PFSK-1 (cell line): ENCODE data around the gene MICAL1.

ENCODE experiments used
- FOXP2 ChIP-seq: optimal IDR thresholded peaks from 2 replicates; pipeline ENCODE3; 2011; ENCODE audit warnings: borderline replicate concordance, control low read depth, inconsistent platforms; ENCODE audit not compliant: insufficient read depth; ENCODE audit errors: extremely low read length, extremely low read depth
- POLR2AphosphoS5 ChIP-seq: IDR thresholded peaks from 2 replicates; pipeline ENCODE4 v1.6.1; 2012; ENCODE audit warnings: low read depth, mild to moderate bottlenecking, control low read depth, low read length, moderate library complexity
- REST ChIP-seq, 2 experiments: IDR thresholded peaks; 2 replicates each; pipeline versions ENCODE4 v1.6.1 to v1.8.0; 2011 to 2012; ENCODE audit warnings: low read depth in 2 of 2, low read length in 2 of 2, control low read depth in 1 of 2, inconsistent platforms in 1 of 2, mild to moderate bottlenecking in 1 of 2, moderate library complexity in 1 of 2; ENCODE audit not compliant: insufficient read depth in 1 of 2
- SIN3A ChIP-seq: IDR thresholded peaks from 2 replicates; pipeline ENCODE4 v1.6.1; 2012; ENCODE audit warnings: mild to moderate bottlenecking, low read length, moderate library complexity, borderline replicate concordance; ENCODE audit not compliant: insufficient read depth
- TAF1 ChIP-seq: IDR thresholded peaks from 2 replicates; pipeline ENCODE4 v1.6.1; 2012; ENCODE audit warnings: low read length, control low read depth, borderline replicate concordance; ENCODE audit not compliant: insufficient read depth

- TF ChIP-seq SIN3A (no peak), POLR2AphosphoS5 (no peak), TAF1 (no peak), REST (IDR thresholded peaks at IDR 0.05; ENCODE audit: insufficient read depth in 1 of 2, low read depth in 2 of 2, low read length in 2 of 2) (no peak), FOXP2 (no peak)
These were observed 48.0 kb upstream of the MICAL1 start for GRCh38 chr6:109503327-109504224.
